SK-N-SH (cell line): Measurements from ENCODE around the gene STX16. TPM values are rescaled to one million over a fixed set of nuclear protein-coding genes. Genes with fewer than 3 reads are reported as not detected.

ENCODE experiments used
- CTCF ChIA-PET: fragments of 300-600, 350-600 bp; formaldehyde crosslinking; extraction: SDS; loops from one replicate; lab custom pipeline; 2021; lab: Yijun Ruan, JAX
- POLR2A ChIA-PET: fragments of 350-600 bp; sonication (Branson Sonifier 250); formaldehyde crosslinking; extraction: SDS; loops from one replicate; lab custom pipeline; 2020; ENCODE audit warnings: antibody characterized with exemption, inconsistent platforms; lab: Yijun Ruan, JAX
- DNase-seq: peaks from one replicate; pipeline ENCODE4 v3.0.0; 2012
- H2AFZ ChIP-seq: fragments of 200-600 bp; sonication (generic); 2 replicates; pipeline ENCODE4 v1.8.1; 2016; ENCODE audit warnings: antibody characterized with exemption, mild to moderate bottlenecking, low read depth
- H3F3A ChIP-seq: fragments of 200-600 bp; sonication (generic); replicated peaks from 2 replicates; pipeline ENCODE3; 2016; ENCODE audit warnings: antibody characterized with exemption, mild to moderate bottlenecking; ENCODE audit not compliant: insufficient read depth
- H3K27ac ChIP-seq, 2 experiments: fragments of 200-500 bp in 1 of 2; fragments of 200-600 bp in 1 of 2; sonication (Bioruptor generic) in 1 of 2; sonication (generic), shearing (Covaris generic) in 1 of 2; 2 replicates each; pipeline versions ENCODE4 v1.5.1 to v1.6.1; 2014 to 2016; ENCODE audit warnings: low read depth in 2 of 2, inconsistent platforms in 1 of 2, low read length in 1 of 2, mild to moderate bottlenecking in 1 of 2, mixed read lengths in 1 of 2
- H3K27me3 ChIP-seq: fragments of 200-600 bp; sonication (generic), shearing (Covaris generic); 2 replicates; pipeline ENCODE4 v1.6.1; 2016; ENCODE audit warnings: mixed run types; ENCODE audit not compliant: insufficient read depth
- H3K36me3 ChIP-seq, 2 experiments: fragments of 200-500 bp in 1 of 2; fragments of 200-600 bp in 1 of 2; sonication (Bioruptor generic) in 1 of 2; sonication (generic) in 1 of 2; replicated peaks in 1 of 2; 2 replicates each; pipeline versions ENCODE3 to v1.5.1; 2014 to 2016; ENCODE audit warnings: low read length in 1 of 2, mild to moderate bottlenecking in 1 of 2; ENCODE audit not compliant: insufficient read depth in 2 of 2, control insufficient read depth in 1 of 2
- H3K4me1 ChIP-seq, 2 experiments: fragments of 200-500 bp in 1 of 2; fragments of 200-600 bp in 1 of 2; sonication (Bioruptor generic) in 1 of 2; sonication (generic), shearing (Covaris generic) in 1 of 2; 2 replicates each; pipeline versions ENCODE4 v1.5.1 to v1.6.1; 2014 to 2016; ENCODE audit warnings: low read depth in 1 of 2, low read length in 1 of 2, mixed run types in 1 of 2; ENCODE audit not compliant: insufficient read depth in 2 of 2, control insufficient read depth in 1 of 2
- H3K4me2 ChIP-seq: fragments of 200-600 bp; sonication (generic), shearing (Covaris generic); 2 replicates; pipeline ENCODE4 v1.6.1; 2017; ENCODE audit warnings: mixed run types
- H3K4me3 ChIP-seq, 2 experiments: fragments of 200-500 bp in 1 of 2; fragments of 200-600 bp in 1 of 2; sonication (Bioruptor generic) in 1 of 2; sonication (generic), shearing (Covaris generic) in 1 of 2; 2 replicates each; pipeline versions ENCODE4 v1.5.1 to v1.8.1; 2014 to 2016; ENCODE audit warnings: low read depth in 2 of 2, inconsistent platforms in 1 of 2, low read length in 1 of 2, mild to moderate bottlenecking in 1 of 2, mixed read lengths in 1 of 2, moderate library complexity in 1 of 2
- H3K79me2 ChIP-seq: fragments of 200-600 bp; sonication (generic); 2 replicates; pipeline ENCODE4 v1.8.1; 2017; ENCODE audit warnings: mild to moderate bottlenecking; ENCODE audit not compliant: insufficient read depth
- H3K9ac ChIP-seq: fragments of 200-600 bp; sonication (generic); 2 replicates; pipeline ENCODE4 v1.6.1; 2017; ENCODE audit warnings: mixed run types
- H3K9me2 ChIP-seq: fragments of 200-600 bp; sonication (generic); 2 replicates; pipeline ENCODE4 v1.6.1; 2017; ENCODE audit warnings: mixed run types
- H3K9me3 ChIP-seq: fragments of 200-600 bp; sonication (generic); 2 replicates; pipeline ENCODE4 v1.6.1; 2017; ENCODE audit warnings: mixed run types, mild to moderate bottlenecking, moderate library complexity
- H4K20me1 ChIP-seq: fragments of 200-600 bp; sonication (generic); 2 replicates; pipeline ENCODE4 v1.6.1; 2017; ENCODE audit warnings: mild to moderate bottlenecking, mixed run types; ENCODE audit not compliant: insufficient read depth
- CTCF ChIP-seq: fragments of 200-600 bp; sonication (generic); IDR thresholded peaks from 2 replicates; pipeline ENCODE4 v1.6.1; 2017; ENCODE audit warnings: antibody characterized with exemption, mild to moderate bottlenecking, moderate library complexity
- EZH2phosphoT487 ChIP-seq: fragments of 200-600 bp; sonication (generic); IDR thresholded peaks from 2 replicates; pipeline ENCODE4 v1.6.1; 2017; ENCODE audit warnings: low read depth, mixed run types, mild to moderate bottlenecking, antibody characterized with exemption, moderate library complexity, borderline replicate concordance
- FOSL2 ChIP-seq: IDR thresholded peaks from 2 replicates; pipeline ENCODE4 v1.4.0; 2012; ENCODE audit warnings: low read depth, mild to moderate bottlenecking, moderate library complexity, borderline replicate concordance
- FOXM1 ChIP-seq: IDR thresholded peaks from 2 replicates; pipeline ENCODE4 v1.4.0; 2012; ENCODE audit warnings: low read depth, mild to moderate bottlenecking
- GABPA ChIP-seq: IDR thresholded peaks from 2 replicates; pipeline ENCODE4 v1.4.0; 2012; ENCODE audit warnings: low read depth, mild to moderate bottlenecking
- GATA2 ChIP-seq: sonication (generic); formaldehyde crosslinking; IDR thresholded peaks from 2 replicates; pipeline ENCODE4 v1.5.0; 2020; ENCODE audit warnings: mild to moderate bottlenecking, missing genetic modification reagents
- IRF3 ChIP-seq: fragments of 150-350 bp; IDR thresholded peaks from 2 replicates; pipeline ENCODE4 v1.6.1; 2016; ENCODE audit warnings: mild to moderate bottlenecking, low read depth, low read length
- JUND ChIP-seq: IDR thresholded peaks from 2 replicates; pipeline ENCODE4 v1.4.0; 2012
- MEF2A ChIP-seq: IDR thresholded peaks from 2 replicates; pipeline ENCODE4 v1.4.0; 2012; ENCODE audit warnings: low read depth, borderline replicate concordance
- MXI1 ChIP-seq: IDR thresholded peaks from 2 replicates; pipeline ENCODE4 v1.6.1; 2012; ENCODE audit warnings: mild to moderate bottlenecking, low read depth, low read length, improper control_type of control experiment
- REST ChIP-seq: IDR thresholded peaks from 2 replicates; pipeline ENCODE4 v1.6.1; 2012; ENCODE audit warnings: mild to moderate bottlenecking, low read depth, low read length, moderate library complexity
- RFX5 ChIP-seq: IDR thresholded peaks from 2 replicates; pipeline ENCODE4 v1.6.1; 2012; ENCODE audit warnings: mild to moderate bottlenecking, improper control_type of control experiment, low read length
- SMC3 ChIP-seq: IDR thresholded peaks from 2 replicates; pipeline ENCODE4 v1.6.1; 2012; ENCODE audit warnings: low read depth, low read length, improper control_type of control experiment
- USF2 ChIP-seq: fragments of 150-350 bp; IDR thresholded peaks from 2 replicates; pipeline ENCODE4 v1.6.1; 2017; ENCODE audit warnings: antibody characterized with exemption, low read length, low read depth, borderline replicate concordance
- WGBS: methylation state at CpG from one replicate; pipeline ENCODE4 v1.1.6; 2017; ENCODE audit warnings: low lambda C conversion rate; 5-methylcytosine and 5-hydroxymethylcytosine counted together
- polyA plus RNA-seq, 3 experiments: library from polyadenylated mRNA; depleted of rRNA; stranded (reverse); fragments of >200 nt; gene quantifications; 2 replicates each; pipeline ENCODE4 v1.2.3, GENCODE V29; 2012

Gene STX16
- polyA plus RNA-seq, 1 of the 3 experiments (the other 2 are of a cell fraction), result 63.8 TPM

- POLR2A ChIA-PET, result no interaction called here
- peak; percentile 25 for DNase-seq
- H3F3A ChIP-seq, result no peaks in the 10 kb centered on the region
- no peak overlapping the region for H3K4me3 ChIP-seq
- no peaks in the 10 kb centered on the region for H3K9me3 ChIP-seq
- no peak overlapping the region for H3K9ac ChIP-seq
- H3K4me1 ChIP-seq, result peaks cover 0 to 5% of the 10 kb centered on the region in 2 experiments; a peak in 1 of 4 replicates
- H4K20me1 ChIP-seq, result no peaks in the 10 kb centered on the region
- H3K27me3 ChIP-seq, result no peaks in the 10 kb centered on the region
- H3K36me3 ChIP-seq, result no peaks in the 10 kb centered on the region
- no peaks in the 10 kb centered on the region for H3K9me2 ChIP-seq
- H3K27ac ChIP-seq, result no peak overlapping the region; a peak in 1 of 4 replicates
- TF ChIP-seq EZH2phosphoT487, result no peak
- no peak for TF ChIP-seq SMC3
- no peak for TF ChIP-seq FOXM1
- no peak for TF ChIP-seq CTCF
- no peak for TF ChIP-seq REST
- no peak for TF ChIP-seq FOSL2
- TF ChIP-seq, all 33 proteins: peak for 0
- no peak overlapping the region for H2AFZ ChIP-seq
- no peak overlapping the region for H3K4me2 ChIP-seq
- whole genome bisulfite sequencing, result 84% methylated on average over 12 of the region's 18 CpGs
- no peaks in the 10 kb centered on the region for H3K79me2 ChIP-seq
- CTCF ChIA-PET, result no interaction called here
These were observed 64.9 kb downstream of the STX16 start for GRCh38 chr20:58715801-58716475.

GRCh38 chr20:58716476-58717277 lies 65.6 kb downstream of the STX16 start:
- WGBS, result 94% methylated on average over 10 of the region's 23 CpGs
- Histone ChIP-seq H3K4me1 (peaks cover 0 to 5% of the 10 kb centered on the region in 2 experiments; a peak in 1 of 4 replicates), H3K9ac (no peak overlapping the region), H3K27me3 (no peaks in the 10 kb centered on the region), H2AFZ (no peak overlapping the region), H3K9me2 (no peaks in the 10 kb centered on the region), H3K79me2 (no peaks in the 10 kb centered on the region), H3K4me2 (no peak overlapping the region), H3K9me3 (no peaks in the 10 kb centered on the region), H3K36me3 (no peaks in the 10 kb centered on the region), H3K27ac (no peak overlapping the region; a peak in 1 of 4 replicates), H4K20me1 (no peaks in the 10 kb centered on the region), H3F3A (no peaks in the 10 kb centered on the region), H3K4me3 (no peak overlapping the region)
- ChIA-PET CTCF (interaction anchor here (0.7 to 1.5 kb wide), 2 partner anchors 13 to 18 kb away, joined by 3 read pairs; no protein-coding TSS in a partner anchor), POLR2A (interaction anchor here (0.6 kb wide), 1 partner anchor 358 kb away, joined by 4 read pairs; no protein-coding TSS in a partner anchor)
- peak; percentile 56 for DNase-seq
- TF ChIP-seq GATA2 (CRISPR knock-in tag) (no peak), MXI1 (no peak), FOSL2 (no peak), SMC3 (no peak), MEF2A (no peak), IRF3 (no peak), RFX5 (no peak), USF2 (no peak), JUND (no peak), GABPA (no peak)
